GM18498 (cell line): Measurements from ENCODE around the gene SESN1.

Experiments used
- ATAC-seq: cut with Tn5 transposase; IDR thresholded peaks from one replicate; pipeline ENCODE4 v1.9.1; 2021; ENCODE audit warnings: mild to moderate bottlenecking, moderate library complexity; ENCODE audit not compliant: unreplicated experiment

Gene SESN1

DNA sequence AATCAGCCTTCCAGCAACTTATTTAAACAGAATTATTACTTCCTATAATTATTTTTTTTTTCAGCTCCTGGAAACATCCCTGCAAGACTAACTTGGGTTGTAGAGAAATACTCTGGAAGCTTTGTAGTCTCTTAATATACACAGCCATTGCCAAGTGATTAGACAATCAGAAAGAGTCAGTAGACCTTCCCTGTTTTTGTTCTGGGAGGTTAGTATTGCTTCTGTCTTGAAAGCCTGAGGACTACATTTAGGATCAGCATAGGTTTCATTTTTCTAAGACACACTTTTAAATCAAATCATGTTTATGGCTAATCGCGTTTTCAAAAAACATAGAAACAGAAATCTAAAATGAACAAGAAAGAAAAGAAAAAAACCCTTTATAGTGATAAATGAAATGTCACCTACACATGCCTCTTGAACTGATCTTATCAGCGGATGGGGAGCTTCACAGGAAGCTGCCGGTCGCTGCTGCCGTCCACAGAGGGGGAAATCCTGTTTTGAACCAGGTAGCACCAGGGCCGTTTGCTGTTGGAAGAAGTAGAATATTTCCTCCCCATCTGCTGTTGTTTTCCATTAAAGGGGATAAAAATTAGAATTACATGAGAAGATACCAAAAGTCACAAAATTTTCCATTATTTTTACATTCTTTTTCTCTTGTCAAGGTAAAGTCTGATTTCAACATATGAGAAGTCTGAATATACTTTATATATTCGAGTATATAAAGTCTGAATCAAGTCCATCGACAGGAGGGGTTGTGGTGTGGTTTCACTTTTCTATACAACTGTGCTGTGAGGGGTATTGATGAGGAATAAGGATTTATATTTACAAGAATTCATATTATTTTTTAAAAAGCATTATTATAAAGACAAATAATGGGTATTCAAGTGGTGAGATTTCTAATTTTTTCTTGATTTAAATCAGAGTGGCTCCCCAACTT is 151.8 kb downstream of the SESN1 start:
- no peak for ATAC-seq

GRCh38 chr6:108941859-108942258 is 152.8 kb downstream of the SESN1 start:
- ATAC-seq = no peak

GRCh38 chr6:108941281-108941680 is 153.4 kb downstream of the SESN1 start:
- no peak for ATAC-seq

GRCh38 chr6:108940741-108941140 is 153.9 kb downstream of the SESN1 start:
- no peak for ATAC-seq

- ATAC-seq = no peak
Observed at GRCh38 chr6:108937170-108937569, 157.5 kb downstream of the SESN1 start.
